ENCODE measurements around the gene CRTC3. TPM values are rescaled to one million over a fixed set of nuclear protein-coding genes. Genes with fewer than 3 reads are reported as not detected.

Gene CRTC3
- total RNA-seq, 2 donors from 2014 or later = 10.5 to 13.0 TPM

- ATAC-seq = no peak
- intact Hi-C loops (cut with DNase I) = no loop called here
- Histone ChIP-seq H3K4me3 (no peak overlapping the region), H3K9me3 (no peaks in the 10 kb centered on the region), H3K27ac (no peak overlapping the region), H3K4me1 (no peaks in the 10 kb centered on the region), H3K36me3 (replicated peaks in 1 of 2; ENCODE audit: insufficient read depth in 1 of 2, low read depth in 2 of 2) (no peaks in the 10 kb centered on the region), H3K27me3 (no peaks in the 10 kb centered on the region)
- DNase-seq = no peak
- WGBS, 2 donors = 57 to 58% methylated on average over 5 of the region's 5 CpGs
- TF ChIP-seq, protein P1, sequence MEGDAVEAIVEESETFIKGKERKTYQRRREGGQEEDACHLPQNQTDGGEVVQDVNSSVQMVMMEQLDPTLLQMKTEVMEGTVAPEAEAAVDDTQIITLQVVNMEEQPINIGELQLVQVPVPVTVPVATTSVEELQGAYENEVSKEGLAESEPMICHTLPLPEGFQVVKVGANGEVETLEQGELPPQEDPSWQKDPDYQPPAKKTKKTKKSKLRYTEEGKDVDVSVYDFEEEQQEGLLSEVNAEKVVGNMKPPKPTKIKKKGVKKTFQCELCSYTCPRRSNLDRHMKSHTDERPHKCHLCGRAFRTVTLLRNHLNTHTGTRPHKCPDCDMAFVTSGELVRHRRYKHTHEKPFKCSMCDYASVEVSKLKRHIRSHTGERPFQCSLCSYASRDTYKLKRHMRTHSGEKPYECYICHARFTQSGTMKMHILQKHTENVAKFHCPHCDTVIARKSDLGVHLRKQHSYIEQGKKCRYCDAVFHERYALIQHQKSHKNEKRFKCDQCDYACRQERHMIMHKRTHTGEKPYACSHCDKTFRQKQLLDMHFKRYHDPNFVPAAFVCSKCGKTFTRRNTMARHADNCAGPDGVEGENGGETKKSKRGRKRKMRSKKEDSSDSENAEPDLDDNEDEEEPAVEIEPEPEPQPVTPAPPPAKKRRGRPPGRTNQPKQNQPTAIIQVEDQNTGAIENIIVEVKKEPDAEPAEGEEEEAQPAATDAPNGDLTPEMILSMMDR (IDR thresholded peaks at IDR 0.05) = no peak
Observed at GRCh38 chr15:90609242-90610180, 79.8 kb downstream of the CRTC3 start.

DNA sequence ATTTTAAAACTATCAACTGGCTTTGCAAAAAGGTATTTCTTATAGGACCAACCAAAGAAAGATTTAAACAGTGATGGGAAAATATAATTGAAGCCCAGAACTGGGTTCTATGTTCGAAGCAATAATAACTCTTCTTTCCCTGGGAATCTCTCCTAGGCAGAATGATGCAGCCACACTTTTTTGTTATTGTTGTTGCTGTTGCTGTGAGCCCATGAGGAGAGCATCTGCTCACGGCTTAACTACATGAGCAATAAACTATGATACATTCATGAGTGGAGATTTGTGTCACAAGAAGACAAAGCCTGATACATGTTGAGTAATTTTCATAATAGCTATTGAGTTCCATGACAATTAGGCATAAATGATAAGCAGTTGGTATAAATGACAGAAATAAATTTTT lies 80.5 kb downstream of the CRTC3 start:
- TF ChIP-seq POLR2A (IDR thresholded peaks at IDR 0.05) = no peak
- TF ChIP-seq, protein P1 (IDR thresholded peaks at IDR 0.05) = no peak
- intact Hi-C loops (cut with DNase I) = no loop called here
- Histone ChIP-seq H3K4me1 (no peaks in the 10 kb centered on the region), H3K4me3 (no peak overlapping the region), H3K27me3 (no peaks in the 10 kb centered on the region), H3K36me3 (replicated peaks in 1 of 2; ENCODE audit: insufficient read depth in 1 of 2, low read depth in 2 of 2) (no peaks in the 10 kb centered on the region), H3K9me3 (no peaks in the 10 kb centered on the region), H3K27ac (no peak overlapping the region)
- DNase-seq (no peak), ATAC-seq (no peak)
- 85 to 91% methylated on average over 2 of the region's 2 CpGs for WGBS, 2 donors

GRCh38 chr15:90611157-90611556 lies 81.4 kb downstream of the CRTC3 start:
- Histone ChIP-seq H3K36me3 (replicated peaks in 1 of 2; ENCODE audit: insufficient read depth in 1 of 2, low read depth in 2 of 2) (no peaks in the 10 kb centered on the region), H3K9me3 (no peaks in the 10 kb centered on the region), H3K27ac (no peak overlapping the region), H3K4me1 (no peaks in the 10 kb centered on the region), H3K27me3 (no peaks in the 10 kb centered on the region), H3K4me3 (no peak overlapping the region)
- TF ChIP-seq, protein P1 (IDR thresholded peaks at IDR 0.05) = no peak
- no peak for TF ChIP-seq POLR2A (IDR thresholded peaks at IDR 0.05)
- WGBS, 2 donors = 89 to 92% methylated on average over 4 of the region's 4 CpGs
- intact Hi-C loops (cut with DNase I) = no loop called here
- ATAC-seq = no peak
- no peak for DNase-seq

DNA sequence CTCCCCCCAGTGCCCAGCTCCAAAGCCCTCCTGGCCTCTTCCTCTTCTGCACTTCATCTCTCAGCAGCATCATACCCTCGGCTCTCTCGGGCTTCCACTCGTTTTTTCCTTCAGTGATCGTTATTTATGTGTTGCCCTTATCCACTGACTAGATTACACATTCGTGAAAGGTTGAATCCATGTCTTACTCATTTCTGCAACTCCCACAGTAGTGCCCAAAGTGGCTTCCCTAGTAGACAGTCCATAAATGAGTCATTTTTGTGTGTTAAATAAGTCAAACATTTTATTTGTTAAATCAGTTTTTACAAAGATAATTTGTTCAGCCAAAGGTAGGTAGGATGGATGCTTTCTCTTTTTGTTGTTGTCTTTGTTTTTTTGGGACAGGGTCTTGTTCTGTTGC lies 87.4 kb downstream of the CRTC3 start:
- Histone ChIP-seq H3K4me3 (no peak overlapping the region), H3K4me1 (no peaks in the 10 kb centered on the region), H3K27me3 (no peaks in the 10 kb centered on the region), H3K27ac (no peak overlapping the region), H3K9me3 (no peaks in the 10 kb centered on the region), H3K36me3 (replicated peaks in 1 of 2; ENCODE audit: insufficient read depth in 1 of 2, low read depth in 2 of 2) (no peaks in the 10 kb centered on the region)
- intact Hi-C loops (cut with DNase I) = no loop called here
- TF ChIP-seq, protein P1 (IDR thresholded peaks at IDR 0.05) = no peak
- no peak for TF ChIP-seq POLR2A (IDR thresholded peaks at IDR 0.05)
- WGBS, 2 donors = 78 to 79% methylated on average over 5 of the region's 5 CpGs
- ATAC-seq (no peak), DNase-seq (no peak)

DNA sequence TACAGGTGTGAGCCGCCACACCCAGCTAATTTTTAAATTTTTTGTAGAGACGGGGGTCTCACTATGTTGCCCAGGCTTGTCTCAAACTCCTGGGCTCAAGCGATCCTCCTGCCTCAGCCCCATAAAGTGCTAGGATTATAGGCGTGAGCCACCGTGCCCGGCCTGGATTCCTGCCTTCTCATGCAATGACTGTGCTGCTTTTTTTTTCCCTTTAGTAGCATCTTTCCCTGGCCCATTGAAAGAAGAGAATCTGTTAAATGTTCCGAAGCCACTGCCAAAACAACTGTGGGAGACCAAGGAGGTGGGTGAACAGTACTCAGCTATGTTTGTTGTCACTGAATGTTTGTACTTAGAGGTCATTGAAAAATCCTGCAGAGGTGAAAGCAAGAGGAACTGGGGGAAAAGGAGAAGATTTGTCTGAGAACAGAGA lies 88.0 kb downstream of the CRTC3 start:
- intact Hi-C loops (cut with DNase I) = no loop called here
- ATAC-seq (no peak), DNase-seq (no peak)
- WGBS, 2 donors = 84 to 92% methylated on average over 7 of the region's 7 CpGs
- Histone ChIP-seq H3K9me3 (no peaks in the 10 kb centered on the region), H3K36me3 (replicated peaks in 1 of 2; ENCODE audit: insufficient read depth in 1 of 2, low read depth in 2 of 2) (no peaks in the 10 kb centered on the region), H3K4me3 (no peak overlapping the region), H3K4me1 (no peaks in the 10 kb centered on the region), H3K27me3 (no peaks in the 10 kb centered on the region), H3K27ac (no peak overlapping the region)
- no peak for TF ChIP-seq POLR2A (IDR thresholded peaks at IDR 0.05)
- TF ChIP-seq, protein P1 (IDR thresholded peaks at IDR 0.05) = no peak
